Endodermal cell (in vitro differentiated cells): ENCODE results near the gene C17orf100. TPM values are rescaled to one million over a fixed set of nuclear protein-coding genes. Genes with fewer than 3 reads are reported as not detected.

Experiments used
- DNase-seq: peaks from one replicate; pipeline ENCODE4 v3.0.0-alpha.2; 2017
- H3K27ac ChIP-seq: 2 replicates; pipeline ENCODE4 v1.5.1; 2013; ENCODE audit warnings: mild to moderate bottlenecking, low read depth, low read length, moderate library complexity
- H3K27me3 ChIP-seq: 2 replicates; pipeline ENCODE4 v1.6.1; 2013; ENCODE audit warnings: mild to moderate bottlenecking, low read length, moderate library complexity; ENCODE audit not compliant: insufficient read depth, control insufficient read depth, poor library complexity, severe bottlenecking
- H3K36me3 ChIP-seq: 2 replicates; pipeline ENCODE4 v1.7.0; 2013; ENCODE audit warnings: mild to moderate bottlenecking, low read length, moderate library complexity; ENCODE audit not compliant: control insufficient read depth, insufficient read depth
- H3K4me1 ChIP-seq: one replicate; pipeline ENCODE4 v1.7.0; 2013; ENCODE audit warnings: low read length; ENCODE audit not compliant: control insufficient read depth, insufficient read depth
- H3K4me3 ChIP-seq: 2 replicates; pipeline ENCODE4 v1.5.1; 2013; ENCODE audit warnings: mild to moderate bottlenecking, low read length, moderate library complexity
- H3K9ac ChIP-seq: 2 replicates; pipeline ENCODE4 v1.6.1; 2013; ENCODE audit warnings: mild to moderate bottlenecking, low read length, moderate library complexity; ENCODE audit not compliant: poor library complexity, severe bottlenecking; ENCODE audit errors: extremely low read depth
- H3K9me3 ChIP-seq: 2 replicates; pipeline ENCODE4 v1.6.1; 2013; ENCODE audit warnings: mild to moderate bottlenecking, low read length, moderate library complexity; ENCODE audit not compliant: control insufficient read depth
- H3K27ac Mint-ChIP-seq: 2 replicates; pipeline ENCODE4 v1.8.0; 2020; ENCODE audit warnings: mixed read lengths
- H3K27me3 Mint-ChIP-seq: 2 replicates; pipeline ENCODE4 v1.8.0; 2021; ENCODE audit warnings: mild to moderate bottlenecking, mixed read lengths; ENCODE audit not compliant: insufficient read depth
- H3K36me3 Mint-ChIP-seq: 2 replicates; pipeline ENCODE4 v1.8.0; 2020; ENCODE audit warnings: low read depth, mixed read lengths
- H3K4me1 Mint-ChIP-seq: 2 replicates; pipeline ENCODE4 v1.8.0; 2020; ENCODE audit warnings: mixed read lengths
- H3K4me3 Mint-ChIP-seq: 2 replicates; pipeline ENCODE4 v1.8.0; 2020; ENCODE audit warnings: mild to moderate bottlenecking, moderate library complexity, mixed read lengths
- H3K9me3 Mint-ChIP-seq: 2 replicates; pipeline ENCODE4 v1.8.0; 2020; ENCODE audit warnings: mild to moderate bottlenecking, mixed read lengths
- WGBS, 2 experiments: methylation state at CpG; one replicate each; pipeline versions ENCODE4 v1.1.5 to v1.1.7; 2013; ENCODE audit warnings: missing lambda C conversion rate in 2 of 2, mixed read lengths in 1 of 2; ENCODE audit not compliant: insufficient coverage in 1 of 2, insufficient read length in 1 of 2; 5-methylcytosine and 5-hydroxymethylcytosine counted together
- total RNA-seq, 2 donors: library from RNA; stranded (reverse); fragmentation: NEBNext Ultra II Directional in 1 of 2; extraction: Animal tissue kit (Norgen Biotek cat#: 25700) in 1 of 2; gene quantifications; 2 replicates in 1 of 2; 3 replicates in 1 of 2; pipeline ENCODE4 v1.2.1, GENCODE V29; 2021
- TF ChIP-seq, protein P1 (sequence below): fragments of 200-600 bp; sonication (generic); conservative IDR thresholded peaks from 2 replicates; pipeline ENCODE4 v1.5.0; 2021; ENCODE audit warnings: antibody characterized with exemption, mild to moderate bottlenecking

C17orf100 gene
- total RNA-seq, 2 donors from 2014 or later, result 2.7 to 3.0 TPM

DNA sequence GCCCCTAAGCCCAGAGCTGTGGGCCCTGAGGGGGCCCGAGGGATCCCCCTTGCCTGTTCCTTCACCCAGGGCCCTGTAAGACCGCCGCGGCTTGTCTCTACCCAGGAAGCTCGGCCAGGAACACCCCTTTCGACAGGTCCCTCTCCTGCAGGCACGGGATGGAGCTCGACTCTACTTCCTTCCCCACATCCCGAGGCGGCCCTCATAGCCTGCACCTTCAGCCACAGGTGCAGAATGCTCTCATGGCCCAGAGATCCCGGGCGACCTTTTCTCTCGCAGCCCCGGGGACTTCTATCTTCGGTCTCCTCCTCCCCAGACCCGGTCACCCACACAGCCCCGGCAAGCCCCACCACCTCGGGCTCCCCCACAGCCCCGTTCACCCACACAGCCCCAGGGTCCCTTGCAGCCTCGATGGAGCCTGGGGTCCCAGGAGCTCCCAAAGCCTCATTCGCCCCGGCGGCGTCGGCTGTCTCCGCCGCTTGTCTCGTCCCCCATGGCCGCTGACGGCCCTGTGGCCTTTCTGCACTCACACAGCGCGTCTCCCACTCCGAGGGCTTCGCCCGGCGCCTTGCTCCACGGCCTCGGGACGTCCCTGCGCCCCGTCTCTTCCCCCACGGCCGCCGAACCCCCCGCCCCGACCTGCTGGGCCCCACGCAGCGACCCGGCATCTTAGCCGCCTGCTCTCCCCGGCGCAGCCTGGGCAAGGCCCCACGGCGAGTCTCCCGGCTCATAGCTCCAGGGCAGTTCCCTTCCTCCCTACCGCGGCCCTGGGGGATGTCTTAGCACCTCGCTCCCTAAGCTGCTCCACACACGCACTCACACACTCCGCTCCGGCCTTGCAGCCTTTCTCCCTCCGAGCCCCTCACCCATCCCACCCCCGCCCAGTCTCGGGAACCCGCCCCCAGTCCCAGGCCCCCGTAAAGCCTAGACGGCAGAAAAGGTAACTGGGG, 11.7 kb upstream of the C17orf100 start:
- H3K9me3 Mint-ChIP-seq, result no peaks in the 10 kb centered on the region
- H3K36me3 ChIP-seq, result peaks cover 32% of the 10 kb centered on the region
- peak; percentile 80 for DNase-seq
- H3K27ac Mint-ChIP-seq, result peak overlapping the region; percentile 99
- H3K4me1 ChIP-seq, result peaks cover 8% of the 10 kb centered on the region
- no peaks in the 10 kb centered on the region for H3K27me3 Mint-ChIP-seq
- H3K9ac ChIP-seq, result peak overlapping the region; percentile 86
- H3K4me3 ChIP-seq, result peak overlapping the region; percentile 91
- H3K27me3 ChIP-seq, result no peaks in the 10 kb centered on the region
- H3K27ac ChIP-seq, result peak overlapping the region; percentile 88
- H3K36me3 Mint-ChIP-seq, result peaks cover 17% of the 10 kb centered on the region
- H3K4me3 Mint-ChIP-seq, result peak overlapping the region; percentile 89
- peaks cover 12% of the 10 kb centered on the region for H3K4me1 Mint-ChIP-seq
- no peaks in the 10 kb centered on the region for H3K9me3 ChIP-seq
- WGBS, 2 experiments, result 1 to 2% methylated on average over 25 to 65 of the region's 67 CpGs
- TF ChIP-seq, protein P1, sequence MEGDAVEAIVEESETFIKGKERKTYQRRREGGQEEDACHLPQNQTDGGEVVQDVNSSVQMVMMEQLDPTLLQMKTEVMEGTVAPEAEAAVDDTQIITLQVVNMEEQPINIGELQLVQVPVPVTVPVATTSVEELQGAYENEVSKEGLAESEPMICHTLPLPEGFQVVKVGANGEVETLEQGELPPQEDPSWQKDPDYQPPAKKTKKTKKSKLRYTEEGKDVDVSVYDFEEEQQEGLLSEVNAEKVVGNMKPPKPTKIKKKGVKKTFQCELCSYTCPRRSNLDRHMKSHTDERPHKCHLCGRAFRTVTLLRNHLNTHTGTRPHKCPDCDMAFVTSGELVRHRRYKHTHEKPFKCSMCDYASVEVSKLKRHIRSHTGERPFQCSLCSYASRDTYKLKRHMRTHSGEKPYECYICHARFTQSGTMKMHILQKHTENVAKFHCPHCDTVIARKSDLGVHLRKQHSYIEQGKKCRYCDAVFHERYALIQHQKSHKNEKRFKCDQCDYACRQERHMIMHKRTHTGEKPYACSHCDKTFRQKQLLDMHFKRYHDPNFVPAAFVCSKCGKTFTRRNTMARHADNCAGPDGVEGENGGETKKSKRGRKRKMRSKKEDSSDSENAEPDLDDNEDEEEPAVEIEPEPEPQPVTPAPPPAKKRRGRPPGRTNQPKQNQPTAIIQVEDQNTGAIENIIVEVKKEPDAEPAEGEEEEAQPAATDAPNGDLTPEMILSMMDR, result no peak

DNA sequence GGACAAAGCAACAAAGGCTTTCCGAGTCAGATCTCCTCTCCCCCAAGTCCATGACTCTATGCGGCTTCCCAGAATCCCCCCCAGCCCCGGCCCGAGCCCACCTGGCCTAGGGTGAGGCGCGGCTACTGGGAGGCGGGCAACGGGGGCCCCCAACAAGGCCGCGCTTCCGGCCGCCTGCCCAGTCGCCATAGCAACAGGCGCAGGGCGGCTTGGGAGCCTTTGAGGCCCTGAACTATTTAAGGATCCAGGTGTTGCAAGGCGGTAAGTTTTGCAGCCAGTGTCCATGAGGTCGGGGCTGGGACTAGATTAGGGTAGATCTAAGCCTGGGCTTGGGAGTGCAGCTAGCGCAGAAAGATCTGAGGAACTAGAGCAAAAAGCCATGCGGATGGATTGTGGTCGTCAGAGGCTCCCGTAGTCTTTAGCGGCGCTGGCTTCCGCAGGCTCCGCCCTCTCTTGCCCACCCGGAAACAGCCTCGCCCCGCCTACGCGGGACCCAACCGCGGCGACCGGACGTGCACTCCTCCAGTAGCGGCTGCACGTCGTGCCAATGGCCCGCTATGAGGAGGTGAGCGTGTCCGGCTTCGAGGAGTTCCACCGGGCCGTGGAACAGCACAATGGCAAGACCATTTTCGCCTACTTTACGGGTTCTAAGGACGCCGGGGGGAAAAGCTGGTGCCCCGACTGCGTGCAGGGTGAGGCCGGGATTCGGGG, 10.9 kb upstream of the C17orf100 start, which contains the start of the genes KIAA0753 and TXNDC17:
Gene KIAA0753, minus strand, starts transcription at position 176 of the 711 bp plus-strand sequence. CDS start 5,608 bp downstream, outside the sequence.
Gene TXNDC17, plus strand, starts transcription at position 525 of the 711 bp plus-strand sequence. Its CDS starts 23 bp downstream, at position 548.
- peak; percentile 98 for DNase-seq
- peak within 1 kb of the TSS; percentile 88 for H3K27ac ChIP-seq
- peak within 1 kb of the TSS; percentile 91 for H3K4me3 ChIP-seq
- peak within 1 kb of the TSS; percentile 99 for H3K27ac Mint-ChIP-seq
- peak within 1 kb of the TSS; percentile 89 for H3K4me3 Mint-ChIP-seq
- peaks cover 8% of the 10 kb centered on the region for H3K4me1 ChIP-seq
- TF ChIP-seq, protein P1, result no peak
- H3K4me1 Mint-ChIP-seq, result peaks cover 12% of the 10 kb centered on the region
- no peaks in the 10 kb centered on the region for H3K27me3 ChIP-seq
- peaks cover 18% of the 10 kb centered on the region for H3K36me3 Mint-ChIP-seq
- H3K36me3 ChIP-seq, result peaks cover 36% of the 10 kb centered on the region
- H3K9me3 Mint-ChIP-seq, result no peaks in the 10 kb centered on the region
- no peaks in the 10 kb centered on the region for H3K9me3 ChIP-seq
- peak within 1 kb of the TSS; percentile 86 for H3K9ac ChIP-seq
- no peaks in the 10 kb centered on the region for H3K27me3 Mint-ChIP-seq
- 0% methylated on average over 27 to 52 of the region's 52 CpGs for WGBS, 2 experiments

DNA sequence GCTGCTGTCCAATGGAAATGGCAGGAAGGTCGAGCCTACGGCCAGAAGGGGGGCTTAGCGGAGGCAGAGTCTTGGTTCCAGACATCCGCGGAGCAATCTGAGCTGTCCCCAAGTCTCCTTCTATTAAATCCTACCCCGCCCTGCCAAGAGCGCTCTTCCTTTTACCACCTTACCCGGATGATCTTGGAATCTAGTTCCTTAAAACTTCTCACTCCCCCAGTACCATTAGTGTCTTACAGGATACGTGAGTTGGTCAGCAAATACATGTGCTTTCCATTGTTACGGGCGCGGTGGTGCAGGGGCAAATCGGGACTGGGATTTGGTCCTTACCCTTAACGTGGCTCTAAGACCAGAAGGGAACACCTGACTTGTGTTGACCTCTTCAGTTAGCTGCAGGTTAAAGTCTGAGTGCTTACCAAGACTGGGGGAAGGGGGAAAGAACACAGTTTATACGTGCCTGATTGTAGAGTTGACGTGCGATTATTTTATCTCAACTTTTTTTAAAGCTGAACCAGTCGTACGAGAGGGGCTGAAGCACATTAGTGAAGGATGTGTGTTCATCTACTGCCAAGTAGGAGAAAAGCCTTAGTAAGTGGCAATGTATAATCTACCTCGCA, 10.2 kb upstream of the C17orf100 start:
- peak overlapping the region; percentile 88 for H3K27ac ChIP-seq
- peaks cover 8% of the 10 kb centered on the region for H3K4me1 ChIP-seq
- Mint-ChIP-seq H3K9me3 (no peaks in the 10 kb centered on the region), H3K4me3 (peak overlapping the region; percentile 89), H3K27me3 (no peaks in the 10 kb centered on the region), H3K27ac (peak overlapping the region; percentile 99), H3K36me3 (peaks cover 18% of the 10 kb centered on the region), H3K4me1 (peaks cover 12% of the 10 kb centered on the region)
- no peaks in the 10 kb centered on the region for H3K27me3 ChIP-seq
- H3K36me3 ChIP-seq, result peaks cover 43% of the 10 kb centered on the region
- no peak for DNase-seq
- H3K4me3 ChIP-seq, result peak overlapping the region; percentile 91
- TF ChIP-seq, protein P1, result no peak
- H3K9me3 ChIP-seq, result no peaks in the 10 kb centered on the region
- H3K9ac ChIP-seq, result peak overlapping the region; percentile 86
- WGBS, 2 experiments, result 0 to 2% methylated on average over 17 to 20 of the region's 20 CpGs
